Measurements from ENCODE around the gene ARHGAP28.

Gene ARHGAP28

DNA sequence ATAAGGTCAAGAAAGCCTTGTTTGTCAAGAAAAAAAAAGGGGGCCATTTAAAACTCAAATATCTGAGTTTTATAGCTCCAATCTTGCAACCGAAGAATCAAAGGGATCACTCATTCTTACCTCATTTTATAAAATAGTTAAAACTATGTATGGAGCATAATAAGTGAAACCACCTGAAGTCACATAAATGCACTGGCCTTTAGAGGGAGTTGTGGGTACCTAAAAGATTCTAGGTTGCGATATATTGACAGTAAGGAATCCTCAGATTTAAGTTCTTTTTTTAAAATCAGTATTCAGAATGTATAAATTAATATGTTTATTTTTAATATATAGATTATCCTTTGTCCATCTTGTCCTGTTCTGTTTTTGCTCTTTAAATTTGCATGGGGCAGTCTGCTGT, 3.4 kb downstream of the ARHGAP28 start:
- in situ Hi-C loops (cut with HindIII; ENCODE audit: low sequenced_read_pairs), result no loop called here

DNA sequence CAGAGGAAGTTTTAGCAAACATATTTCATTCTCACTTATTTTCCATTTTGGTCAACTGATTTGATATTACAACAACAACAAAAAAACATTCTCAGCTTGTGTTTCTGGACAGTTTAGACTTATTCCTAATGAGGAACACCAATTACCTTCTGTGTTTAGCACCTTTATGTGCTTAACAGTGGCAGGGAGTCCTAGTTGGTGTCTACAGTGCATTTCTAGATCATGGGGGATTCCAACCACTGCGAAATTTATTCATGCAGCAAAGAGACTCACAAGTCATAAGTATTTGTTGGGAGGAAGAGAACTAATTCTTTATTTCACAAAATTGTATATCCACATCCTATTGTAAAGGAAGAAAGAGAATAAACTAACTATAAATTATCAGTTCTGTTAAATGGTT, 4.2 kb downstream of the ARHGAP28 start:
- in situ Hi-C loops (cut with HindIII; ENCODE audit: low sequenced_read_pairs), result no loop called here

DNA sequence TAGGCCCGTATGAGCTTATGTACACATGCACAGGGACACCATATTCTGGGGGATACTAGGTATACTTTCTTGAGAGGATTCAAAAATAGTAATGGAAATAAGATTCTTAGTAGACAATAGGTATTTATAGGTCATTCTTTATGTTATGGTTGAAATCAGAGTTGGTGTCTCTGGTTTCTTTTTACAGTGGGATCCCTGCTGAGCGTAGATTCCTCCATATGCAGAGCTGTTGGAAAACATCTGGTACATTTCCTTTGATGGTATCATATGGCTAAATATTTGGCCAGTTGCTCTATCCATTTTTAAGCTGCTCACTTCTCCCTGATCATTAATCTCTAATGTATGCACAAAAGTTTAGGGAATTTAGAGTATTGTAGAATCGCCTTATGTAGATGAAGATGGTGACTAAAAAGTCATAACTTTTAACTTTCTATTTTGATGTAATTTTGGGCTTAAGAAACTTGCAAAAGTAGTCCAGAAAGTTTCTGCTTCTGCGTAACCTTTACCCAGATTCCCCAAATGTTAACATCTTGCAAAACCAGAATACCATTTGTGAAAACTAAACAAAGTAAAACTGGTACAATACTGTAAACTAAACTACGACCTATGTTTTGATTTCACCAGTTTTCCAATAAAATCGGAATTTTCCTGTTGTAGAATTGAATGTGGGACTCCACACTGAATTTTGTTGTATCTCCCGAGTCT, 5.4 kb downstream of the ARHGAP28 start:
- in situ Hi-C loops (cut with HindIII; ENCODE audit: low sequenced_read_pairs), result no loop called here

DNA sequence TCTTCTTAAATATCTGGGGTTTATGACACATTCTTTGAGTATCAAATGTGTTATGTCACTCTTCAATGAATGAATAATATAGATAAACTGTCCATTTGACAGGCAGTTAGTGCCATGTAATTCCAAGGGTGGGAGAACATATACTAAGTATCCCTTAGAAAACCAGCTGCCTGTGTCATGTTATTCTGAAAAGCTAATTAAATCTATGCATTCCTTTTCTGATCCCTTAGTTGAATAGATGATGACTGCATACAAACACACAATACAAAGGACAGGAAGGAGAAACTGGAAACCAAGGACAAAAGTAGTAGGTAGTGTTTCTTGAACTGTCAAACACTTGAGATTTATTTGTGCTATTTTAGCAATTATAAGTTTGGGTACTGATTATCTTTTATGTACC, 8.3 kb downstream of the ARHGAP28 start:
- in situ Hi-C loops (cut with HindIII; ENCODE audit: low sequenced_read_pairs), result no loop called here

DNA sequence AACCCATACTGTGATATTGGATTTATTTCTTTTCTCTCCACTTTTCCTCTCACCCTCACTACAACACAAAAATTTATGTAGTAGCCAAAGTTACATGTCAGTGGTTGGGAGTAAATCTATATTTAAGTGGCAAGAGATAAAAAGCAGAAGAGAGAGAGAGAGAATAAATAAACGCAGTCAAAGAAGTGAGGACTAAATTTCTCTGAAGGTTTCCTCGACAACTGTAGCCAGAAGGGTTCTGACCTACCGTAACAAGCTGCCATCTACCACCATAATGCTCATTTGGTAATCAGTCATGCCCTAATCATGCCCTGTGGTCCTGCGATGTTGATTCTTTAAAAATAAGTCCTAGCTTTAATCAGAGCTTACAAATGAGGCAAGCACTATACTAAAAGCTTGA, 9.1 kb downstream of the ARHGAP28 start:
- in situ Hi-C loops (cut with HindIII; ENCODE audit: low sequenced_read_pairs), result no loop called here

DNA sequence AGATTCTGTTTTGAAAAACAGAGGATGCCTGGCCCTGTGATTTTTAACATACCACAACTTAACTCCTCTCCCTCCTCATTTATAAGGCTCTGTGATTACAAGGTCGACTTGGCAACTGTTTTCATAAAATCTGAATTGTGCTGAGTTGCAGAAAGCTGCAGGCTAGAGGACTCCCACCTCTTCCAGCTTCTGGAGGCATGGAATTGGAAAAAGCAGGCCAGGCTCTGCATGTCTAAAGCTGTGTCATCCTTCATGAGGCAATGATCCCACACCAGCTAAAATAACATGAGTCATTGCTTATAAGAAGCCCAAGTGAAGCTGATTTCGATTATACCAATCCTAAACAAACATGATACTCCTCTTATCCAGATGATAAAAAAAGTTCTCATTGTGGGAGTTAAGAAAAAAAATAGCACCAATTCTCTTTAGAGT, 11.7 kb downstream of the ARHGAP28 start:
- in situ Hi-C loops (cut with HindIII; ENCODE audit: low sequenced_read_pairs), result no loop called here

DNA sequence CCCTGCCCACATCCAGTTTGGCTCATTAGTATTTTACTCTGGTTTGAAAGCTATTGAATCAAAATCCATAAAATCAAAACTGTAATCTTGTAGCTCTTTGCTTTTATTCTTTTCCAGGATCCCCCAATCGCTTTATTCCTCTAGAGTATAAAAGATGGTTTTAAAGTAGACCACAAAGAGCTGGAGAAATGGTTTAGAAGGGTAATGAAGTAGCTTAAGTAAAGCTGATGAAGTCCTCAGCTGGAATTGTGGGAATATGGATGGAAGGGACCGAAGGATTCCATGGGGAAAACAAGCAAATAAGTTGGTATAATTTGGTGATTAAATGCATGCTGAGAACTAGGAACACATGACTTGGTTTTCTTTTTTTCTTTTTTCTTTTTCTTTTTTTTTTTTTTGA, 12.3 kb downstream of the ARHGAP28 start:
- in situ Hi-C loops (cut with HindIII; ENCODE audit: low sequenced_read_pairs), result no loop called here

DNA sequence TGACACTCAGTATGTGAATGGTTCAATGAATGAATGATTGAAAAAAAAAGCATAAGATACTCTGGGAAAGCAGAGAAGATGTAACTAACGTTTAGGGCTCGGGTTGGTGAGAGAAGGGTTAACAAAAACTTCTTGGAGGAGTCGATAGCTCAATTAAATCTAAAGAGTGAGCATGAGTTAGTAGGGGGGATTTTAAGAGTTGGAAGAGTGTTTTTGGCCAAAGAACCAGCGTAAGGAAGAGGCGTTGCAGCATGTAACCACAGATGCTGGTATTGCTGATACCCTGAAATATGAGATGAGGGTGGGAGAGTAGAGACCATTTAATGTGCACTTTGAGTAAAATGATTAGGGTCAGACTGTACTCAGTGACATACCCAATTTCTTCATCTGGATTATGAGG, 14.5 kb downstream of the ARHGAP28 start:
- in situ Hi-C loops (cut with HindIII; ENCODE audit: low sequenced_read_pairs), result no loop called here

DNA sequence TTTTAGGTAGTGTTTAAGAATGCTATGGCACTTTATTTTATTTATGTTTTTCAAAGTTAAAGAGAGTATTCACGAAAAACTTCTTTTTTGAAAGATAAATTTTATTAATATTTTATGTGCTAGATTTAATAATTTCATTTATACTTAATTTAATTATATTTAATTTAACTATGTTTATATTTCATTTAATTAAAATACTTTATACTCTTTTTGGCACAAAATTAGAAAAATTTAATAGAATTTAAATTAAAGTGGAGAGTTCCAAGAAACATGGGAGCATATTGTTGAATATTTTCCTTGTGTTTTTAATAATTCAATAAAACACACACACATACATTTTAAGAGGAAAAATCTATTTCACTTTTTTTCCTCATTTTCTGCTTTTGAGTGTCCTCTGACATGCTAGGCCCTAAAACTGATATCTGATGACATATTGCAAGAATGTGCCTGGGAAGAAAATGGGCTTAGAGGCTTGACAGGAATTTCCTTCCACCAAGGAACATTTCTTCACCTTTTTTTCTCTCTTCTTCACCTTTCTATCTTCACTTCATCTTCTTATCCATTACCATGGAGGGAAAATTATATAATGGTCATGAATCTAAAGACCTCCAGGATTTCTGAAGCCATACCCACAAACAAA, 15.4 kb downstream of the ARHGAP28 start:
- in situ Hi-C loops (cut with HindIII; ENCODE audit: low sequenced_read_pairs), result no loop called here

DNA sequence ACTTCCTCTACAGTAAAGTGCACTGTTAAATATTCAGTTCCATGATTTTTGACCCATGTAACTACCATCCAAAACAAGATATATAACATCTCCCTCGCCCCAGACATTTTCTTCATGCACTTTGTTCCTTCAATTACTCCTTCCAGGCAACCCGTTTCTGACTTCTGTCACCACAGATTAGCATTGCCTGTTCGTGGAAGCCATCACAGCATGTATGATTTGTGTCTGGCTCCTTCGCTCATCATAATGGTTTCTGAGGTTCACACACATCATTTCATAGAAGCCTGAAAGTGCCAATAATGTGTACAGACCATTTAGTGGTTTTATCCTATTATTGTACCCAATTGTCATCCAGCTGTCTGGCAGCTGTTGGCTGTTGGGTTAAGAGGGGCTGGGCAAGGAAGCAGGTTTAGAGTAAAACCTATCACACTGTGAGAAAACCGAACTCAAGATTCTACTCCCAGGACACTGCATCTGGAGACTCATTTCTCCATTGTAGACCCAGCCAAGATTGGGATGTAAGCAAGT, 16.1 kb downstream of the ARHGAP28 start:
- in situ Hi-C loops (cut with HindIII; ENCODE audit: low sequenced_read_pairs), result no loop called here

DNA sequence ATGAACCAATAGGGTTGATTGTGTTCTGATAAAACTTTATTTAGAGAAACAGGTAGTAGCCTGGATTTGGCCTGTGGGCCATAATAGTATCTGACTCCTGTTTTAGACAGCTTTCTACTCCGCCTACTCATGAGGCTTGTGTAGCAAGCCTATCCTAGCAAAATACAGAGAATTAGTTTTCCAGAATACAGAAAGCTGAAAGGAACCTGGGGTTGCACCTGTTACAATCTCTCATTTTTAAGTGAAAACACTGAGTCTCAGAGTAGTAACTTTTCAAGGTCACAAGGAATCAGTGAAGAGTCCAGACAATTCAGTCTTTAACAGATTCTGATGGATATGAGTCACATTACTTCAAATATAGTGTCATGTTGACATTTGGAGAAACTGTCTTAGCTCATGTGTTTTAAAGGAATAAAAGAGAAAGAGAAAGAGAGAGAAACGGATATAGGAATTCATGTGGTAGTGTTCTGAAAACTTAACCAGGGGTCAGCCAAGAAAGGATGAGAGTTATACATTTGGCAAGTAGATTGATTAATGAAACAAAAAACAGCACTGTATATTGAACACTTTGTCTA, 17.0 kb downstream of the ARHGAP28 start:
- in situ Hi-C loops (cut with HindIII; ENCODE audit: low sequenced_read_pairs), result no loop called here

DNA sequence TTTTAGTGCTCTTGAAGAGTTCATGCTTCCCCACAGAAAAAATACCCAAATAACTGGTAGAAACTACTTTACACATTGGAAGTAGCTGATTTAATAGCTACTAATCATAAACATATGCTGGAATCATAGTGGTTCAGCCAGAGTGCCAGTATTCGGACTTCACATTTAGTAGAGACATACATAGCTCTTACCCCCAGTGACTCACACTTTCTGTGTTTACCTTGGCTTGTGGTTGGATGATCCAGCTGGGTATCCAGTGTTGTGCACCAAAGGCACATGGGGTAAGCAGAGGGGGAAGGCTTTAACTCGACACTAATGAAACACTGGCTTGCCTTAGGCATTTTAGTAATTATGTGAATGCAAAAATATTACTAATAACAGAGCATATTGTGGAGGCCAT, 18.1 kb downstream of the ARHGAP28 start:
- in situ Hi-C loops (cut with HindIII; ENCODE audit: low sequenced_read_pairs), result no loop called here

DNA sequence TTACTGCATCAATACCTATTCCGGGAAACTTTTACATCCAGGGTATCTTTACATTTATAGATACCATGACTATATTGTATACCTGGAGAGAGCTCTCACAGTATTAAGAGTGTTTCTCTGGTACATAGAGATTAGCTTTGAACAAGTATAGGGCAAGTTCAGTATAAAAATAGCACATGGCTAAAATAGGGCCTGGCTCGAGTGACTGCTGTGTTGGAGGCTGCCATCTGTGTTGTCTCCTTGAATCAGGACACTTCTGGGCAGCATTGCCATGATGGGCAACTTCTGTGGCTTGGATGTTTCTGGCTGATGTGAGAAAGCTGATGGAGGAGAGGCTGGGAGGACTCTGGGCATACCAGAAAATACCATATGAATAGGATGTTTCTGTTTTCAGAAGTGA, 18.7 kb downstream of the ARHGAP28 start:
- in situ Hi-C loops (cut with HindIII; ENCODE audit: low sequenced_read_pairs), result no loop called here

DNA sequence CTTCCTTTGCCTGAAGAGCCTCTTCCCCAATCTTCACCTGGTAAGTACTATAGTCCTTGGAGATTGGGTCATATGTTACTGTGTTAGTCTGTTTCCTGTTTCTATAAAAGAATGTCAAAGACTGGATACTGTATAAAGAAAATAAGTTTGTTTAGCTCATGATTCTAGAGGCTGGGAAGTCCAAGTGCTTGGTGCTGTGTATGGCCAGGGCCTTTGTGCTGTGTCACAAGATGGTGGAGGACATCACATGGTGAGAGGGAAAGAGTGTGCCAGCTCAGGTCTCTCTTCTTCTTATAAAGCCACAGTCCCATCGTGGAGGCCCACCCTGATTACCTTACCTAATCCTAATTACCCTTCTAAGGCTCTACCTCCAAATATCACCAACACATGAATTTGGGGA, 20.9 kb downstream of the ARHGAP28 start:
- in situ Hi-C loops (cut with HindIII; ENCODE audit: low sequenced_read_pairs), result no loop called here

DNA sequence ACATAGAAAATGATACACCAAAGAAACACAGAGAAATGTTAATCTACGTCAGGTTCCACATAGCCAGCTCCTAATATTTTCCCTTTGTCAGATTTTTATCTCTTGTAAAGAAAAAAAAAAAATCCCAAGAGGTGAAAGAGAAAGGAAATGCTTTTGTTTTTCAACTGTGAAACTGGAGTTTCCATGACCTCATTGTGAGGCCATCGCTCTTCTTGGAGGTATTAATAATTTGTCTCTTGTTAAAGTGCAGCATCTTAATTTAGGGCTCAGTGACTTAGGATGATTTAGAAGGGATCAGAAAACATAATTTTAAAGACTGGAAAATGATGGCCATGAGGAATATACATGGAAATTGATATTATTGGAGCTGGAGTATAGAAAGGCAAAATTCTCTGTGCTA, 21.7 kb downstream of the ARHGAP28 start:
- in situ Hi-C loops (cut with HindIII; ENCODE audit: low sequenced_read_pairs), result no loop called here

DNA sequence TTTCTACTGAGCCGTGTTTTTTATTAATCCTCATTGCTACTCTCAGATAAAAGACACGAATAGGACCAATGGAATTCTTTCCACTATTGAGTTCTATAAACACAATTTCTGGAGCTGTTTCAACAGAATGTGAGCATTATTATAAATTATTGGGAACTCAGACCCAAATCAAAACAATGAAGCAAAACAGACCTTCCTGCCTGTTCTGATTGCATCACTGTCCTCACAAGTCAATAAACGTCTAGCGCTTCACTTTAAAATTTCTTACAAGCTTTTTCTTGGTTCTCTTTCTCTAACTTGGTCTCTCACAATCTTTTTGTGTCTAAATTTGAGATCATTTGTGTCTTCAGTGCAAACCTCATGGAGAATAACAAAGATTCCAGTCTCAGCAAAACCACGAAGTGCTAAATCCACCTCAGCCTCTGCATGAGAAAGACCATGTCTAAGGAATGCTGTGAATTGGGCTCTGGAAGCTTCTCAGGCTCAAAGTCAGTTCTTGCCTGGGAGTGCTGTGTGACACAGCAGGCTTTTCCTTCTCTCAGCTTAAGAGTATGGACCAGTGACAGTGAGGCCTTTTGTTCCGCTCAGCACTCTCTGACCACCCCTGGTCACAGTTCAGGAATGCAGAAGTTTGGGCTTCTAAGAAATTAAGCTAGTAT, 22.8 kb downstream of the ARHGAP28 start:
- in situ Hi-C loops (cut with HindIII; ENCODE audit: low sequenced_read_pairs), result no loop called here

DNA sequence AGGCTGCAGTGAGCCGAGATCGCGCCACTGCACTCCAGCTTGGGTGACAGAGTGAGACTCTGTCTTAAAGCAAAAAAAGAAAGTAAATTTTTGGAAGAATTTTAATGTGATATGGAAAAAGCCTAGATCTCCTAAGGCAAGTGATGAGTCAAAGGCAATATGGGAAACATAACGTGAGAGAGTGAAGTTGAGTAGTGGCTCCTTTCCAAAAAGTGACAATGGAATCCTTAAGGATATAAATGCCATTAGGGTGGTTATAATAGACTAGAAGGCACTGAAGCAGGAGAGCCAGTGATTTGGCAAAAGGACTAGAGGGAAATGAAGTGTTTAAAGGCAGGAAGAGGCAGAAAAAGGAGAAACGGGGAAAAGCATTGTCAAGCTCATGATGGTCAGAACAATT, 25.6 kb downstream of the ARHGAP28 start:
- in situ Hi-C loops (cut with HindIII; ENCODE audit: low sequenced_read_pairs), result no loop called here

DNA sequence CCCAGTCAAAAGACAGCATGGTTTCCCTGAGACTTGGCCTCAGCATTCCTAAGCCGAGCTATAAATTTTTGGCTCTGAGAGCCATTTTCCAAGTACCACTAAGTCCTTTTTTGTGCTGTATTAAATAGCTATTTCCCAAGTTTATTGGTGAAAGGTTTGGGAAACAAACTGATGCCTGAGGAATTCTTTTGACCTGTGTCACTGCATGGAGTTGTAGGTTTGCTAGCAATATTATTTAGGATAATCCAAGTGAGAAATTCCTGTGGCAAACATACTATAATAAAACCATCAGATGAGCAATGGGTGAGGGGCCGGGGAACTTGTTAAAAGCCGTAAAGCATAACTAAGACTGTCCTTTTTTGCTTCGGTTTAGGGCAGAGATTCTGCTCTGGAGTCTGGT, 28.4 kb downstream of the ARHGAP28 start:
- in situ Hi-C loops (cut with HindIII; ENCODE audit: low sequenced_read_pairs), result no loop called here

DNA sequence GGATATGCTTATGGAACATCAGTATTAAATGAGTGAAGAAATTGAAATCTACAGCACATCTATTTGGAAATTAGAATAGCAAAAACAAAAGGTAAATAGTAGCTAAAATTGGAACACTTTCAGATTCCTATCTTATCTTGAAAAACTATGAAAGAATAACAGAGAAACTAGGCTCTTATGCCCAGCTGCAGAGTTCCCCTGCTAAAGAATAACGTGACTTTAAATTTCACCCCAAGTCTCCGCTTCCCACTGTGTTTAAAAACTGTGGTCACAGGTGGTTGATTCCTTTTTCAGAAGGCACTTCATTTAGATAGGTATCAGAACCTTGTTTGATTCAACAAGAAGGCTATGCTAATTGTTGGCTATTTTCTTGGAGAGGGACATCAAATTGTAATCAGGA, 30.1 kb downstream of the ARHGAP28 start:
- in situ Hi-C loops (cut with HindIII; ENCODE audit: low sequenced_read_pairs), result no loop called here

DNA sequence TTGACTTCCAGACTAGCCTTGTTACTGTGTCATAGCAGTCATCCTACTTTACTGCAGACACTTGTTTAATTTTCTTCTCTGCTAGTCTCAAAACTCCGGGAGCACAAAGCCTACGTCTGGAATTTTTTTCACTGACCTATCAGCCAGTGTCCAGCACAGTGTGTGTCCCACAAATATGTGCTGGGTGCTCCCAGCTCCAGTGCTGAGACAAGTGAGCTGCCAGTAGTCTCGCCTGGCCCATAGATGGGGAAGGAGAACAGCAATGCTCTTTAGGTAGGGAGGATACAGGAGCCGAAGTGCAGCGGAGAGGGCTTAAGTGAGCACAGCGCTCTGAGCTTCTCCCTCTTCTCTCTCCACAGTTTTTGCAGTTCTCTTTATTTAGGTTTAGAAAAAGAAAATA, 34.0 kb downstream of the ARHGAP28 start:
- in situ Hi-C loops (cut with HindIII; ENCODE audit: low sequenced_read_pairs), result no loop called here

DNA sequence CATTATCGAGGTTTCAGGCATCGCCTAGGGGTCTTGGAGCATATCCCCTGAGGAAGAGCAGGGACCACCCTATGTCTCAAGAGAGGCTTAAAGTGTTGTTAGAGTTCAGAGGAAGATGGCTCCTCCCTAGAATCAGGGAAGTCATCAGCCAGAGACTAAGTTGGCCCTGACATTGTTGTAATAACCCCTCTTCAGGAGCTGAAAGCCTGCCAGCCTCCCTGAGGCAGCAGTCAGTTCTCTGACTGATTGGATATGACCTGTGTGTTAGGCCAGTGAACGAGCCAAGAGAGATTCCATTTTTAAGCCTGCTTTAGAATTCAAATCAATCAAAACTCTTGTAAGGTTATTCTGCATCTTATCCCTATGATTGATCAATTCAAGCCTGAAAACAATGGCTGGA, 34.9 kb downstream of the ARHGAP28 start:
- in situ Hi-C loops (cut with HindIII; ENCODE audit: low sequenced_read_pairs), result no loop called here

DNA sequence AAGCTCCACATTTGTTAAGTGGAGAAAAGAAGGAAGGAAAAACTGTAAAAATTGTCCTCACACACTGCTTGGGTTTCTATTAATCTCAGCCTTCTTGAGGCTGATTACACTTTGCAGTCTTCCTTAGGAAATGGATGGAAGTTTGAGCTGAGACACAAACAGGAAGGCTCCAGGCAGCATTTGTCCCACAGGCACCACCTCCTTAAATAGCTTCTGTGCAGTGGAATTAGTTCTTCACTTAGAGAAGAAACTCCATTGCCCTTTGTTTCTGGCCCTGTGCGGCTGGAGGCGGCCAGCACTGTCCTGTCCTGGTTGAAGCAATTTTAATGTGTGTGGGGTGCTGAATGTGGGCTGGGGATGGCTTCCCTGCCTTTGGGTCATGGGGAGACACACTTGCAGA, 44.3 kb downstream of the ARHGAP28 start:
- in situ Hi-C loops (cut with HindIII; ENCODE audit: low sequenced_read_pairs), result no loop called here

All from endothelial cell of hepatic sinusoid (primary cell).